PC-3 (cell line): ENCODE data around the gene IGFL2. TPM values are rescaled to one million over a fixed set of nuclear protein-coding genes. Genes with fewer than 3 reads are reported as not detected.
A peak's percentile ranks its signal among the peaks of the same experiment; 100 is the strongest.

Source experiments
- ATAC-seq: fragments of 200-7000 bp; cut with Tn5 transposase; 2 replicates; pipeline ENCODE4 v1.9.1; 2020; ENCODE audit warnings: mild to moderate bottlenecking, moderate library complexity
- BruUV-seq: library from RNA; stranded (reverse); fragments of 400-500 nt; replicated peaks from 2 replicates; lab custom pipeline; 2021; lab: Mats Ljungman, UMichigan
- CTCF ChIA-PET: fragments of 300-600 bp; sonication (Branson Sonifier 250); formaldehyde crosslinking; loops from one replicate; lab custom pipeline; 2022; ENCODE audit warnings: antibody characterized with exemption; lab: Charles Lee
- POLR2A ChIA-PET: fragments of 300-600 bp; sonication (Branson Sonifier 250); formaldehyde crosslinking; loops from one replicate; lab custom pipeline; 2022; ENCODE audit warnings: antibody characterized with exemption; ENCODE audit not compliant: unreplicated experiment; lab: Charles Lee
- DNase-seq: peaks from one replicate; pipeline ENCODE4 v3.0.0-alpha.2; 2015
- H2AFZ ChIP-seq: fragments of 300-600 bp; sonication (generic); 2 replicates; pipeline ENCODE4 v1.6.0; 2016; ENCODE audit warnings: antibody characterized with exemption, low read length
- H3F3A ChIP-seq: fragments of 300-600 bp; sonication (generic); one replicate; pipeline ENCODE4 v1.6.0; 2017; ENCODE audit warnings: antibody characterized with exemption, low read length, control low read depth, mild to moderate bottlenecking; ENCODE audit not compliant: unreplicated experiment
- H3K27ac ChIP-seq: fragments of 300-600 bp; sonication (generic); 2 replicates; pipeline ENCODE4 v1.5.1; 2016; ENCODE audit warnings: mild to moderate bottlenecking, low read length
- H3K27me3 ChIP-seq: fragments of 300-600 bp; sonication (generic); 2 replicates; pipeline ENCODE4 v1.6.1; 2016; ENCODE audit warnings: low read length, mixed read lengths
- H3K36me3 ChIP-seq: fragments of 300-600 bp; sonication (generic); 2 replicates; pipeline ENCODE4 v1.6.1; 2016; ENCODE audit warnings: low read depth, mixed run types, low read length, mixed read lengths
- H3K4me1 ChIP-seq: fragments of 300-600 bp; sonication (generic); 2 replicates; pipeline ENCODE4 v1.5.1; 2016; ENCODE audit warnings: low read length; ENCODE audit not compliant: insufficient read depth
- H3K4me2 ChIP-seq: fragments of 300-600 bp; sonication (generic); 2 replicates; pipeline ENCODE4 v1.6.0; 2016; ENCODE audit warnings: low read length
- H3K4me3 ChIP-seq: fragments of 300-600 bp; sonication (generic); 2 replicates; pipeline ENCODE4 v1.5.1; 2016; ENCODE audit warnings: mild to moderate bottlenecking, low read length, mixed read lengths
- H3K79me2 ChIP-seq: fragments of 300-600 bp; sonication (generic); 2 replicates; pipeline ENCODE4 v1.6.1; 2017; ENCODE audit warnings: low read length, mixed read lengths
- H3K9ac ChIP-seq: fragments of 300-600 bp; sonication (generic); 2 replicates; pipeline ENCODE4 v1.6.0; 2016; ENCODE audit warnings: mild to moderate bottlenecking, low read length
- H3K9me2 ChIP-seq: fragments of 300-600 bp; sonication (generic); replicated peaks from 2 replicates; pipeline ENCODE4 v1.6.1; 2016; ENCODE audit warnings: mixed run types, low read length, mixed read lengths
- H3K9me3 ChIP-seq: fragments of 300-600 bp; sonication (generic); 2 replicates; pipeline ENCODE4 v1.6.1; 2016; ENCODE audit warnings: low read length, mixed read lengths
- H4K20me1 ChIP-seq: fragments of 300-600 bp; sonication (generic); 2 replicates; pipeline ENCODE4 v1.6.1; 2016; ENCODE audit warnings: low read length, mixed read lengths
- CTCF ChIP-seq: fragments of 300-600 bp; sonication (generic); conservative IDR thresholded peaks from 2 replicates; pipeline ENCODE4 v1.5.1; 2017; ENCODE audit warnings: antibody characterized with exemption, low read depth, mild to moderate bottlenecking, low read length
- EZH2 ChIP-seq: fragments of 300-600 bp; sonication (generic); IDR thresholded peaks from one replicate; pipeline ENCODE4 v1.6.1; 2017; ENCODE audit warnings: antibody characterized with exemption, mild to moderate bottlenecking, low read length; ENCODE audit not compliant: unreplicated experiment
- EZH2phosphoT487 ChIP-seq: fragments of 300-600 bp; sonication (generic); IDR thresholded peaks from 2 replicates; pipeline ENCODE4 v1.6.1; 2018; ENCODE audit warnings: mild to moderate bottlenecking, antibody characterized with exemption, low read length, borderline replicate concordance
- intact Hi-C: fragments of 100-400 bp; cut with micrococcal nuclease; formaldehyde crosslinking; loops from 2 replicates; pipeline ENCODE4 v1.9.0; 2023
- total RNA-seq: library from RNA; depleted of rRNA; stranded (reverse); fragments of >200 nt; gene quantifications from 2 replicates; pipeline ENCODE4 v1.2.3, GENCODE V29; 2014

IGFL2 gene
- total RNA-seq, 1 experiment from 2014 or later, result not detected

DNA sequence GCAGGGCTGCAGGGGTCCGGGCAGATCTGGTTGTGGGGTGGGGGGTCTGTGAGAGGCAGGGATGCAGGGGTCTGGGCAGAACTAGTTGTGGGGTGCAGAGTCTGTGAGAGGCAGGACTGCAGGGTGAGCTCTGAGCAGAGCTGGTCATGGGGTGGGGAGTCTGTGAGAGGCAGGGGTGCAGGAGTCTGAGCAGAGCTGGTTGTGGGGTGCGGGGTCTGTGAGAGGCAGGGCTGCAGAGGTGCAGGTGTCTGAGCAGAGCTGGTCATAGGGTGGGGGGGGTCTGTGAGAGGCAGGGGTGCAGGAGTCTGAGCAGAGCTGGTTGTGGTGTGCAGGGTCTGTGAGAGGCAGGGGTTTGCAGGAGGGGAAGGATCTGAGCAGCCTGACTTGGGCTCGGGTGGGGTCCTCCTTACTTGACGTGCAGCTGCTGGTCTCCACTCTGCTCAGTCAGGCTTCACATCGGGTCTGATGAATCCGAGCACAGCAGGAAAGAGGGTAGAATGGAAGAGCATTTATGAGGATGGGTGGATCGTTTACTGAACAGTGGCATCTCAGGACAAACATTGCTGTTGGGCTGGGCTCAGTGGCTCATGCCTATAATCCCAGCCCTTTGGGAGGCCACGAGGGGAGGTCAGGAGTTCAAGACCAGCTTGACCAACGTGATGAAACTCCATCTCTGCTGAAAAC is 31.2 kb downstream of the IGFL2 start:
- no peak for TF ChIP-seq EZH2phosphoT487
- no peak for TF ChIP-seq CTCF
- TF ChIP-seq EZH2, result no peak
- no peak for DNase-seq
- Histone ChIP-seq H3K9me2 (no peaks in the 10 kb centered on the region), H3K27ac (no peak overlapping the region), H3K36me3 (no peaks in the 10 kb centered on the region), H3K27me3 (no peaks in the 10 kb centered on the region), H3K4me2 (no peak overlapping the region), H2AFZ (no peak overlapping the region), H3K4me3 (no peak overlapping the region), H4K20me1 (no peaks in the 10 kb centered on the region), H3F3A (no peaks in the 10 kb centered on the region), H3K9ac (no peak overlapping the region), H3K79me2 (no peaks in the 10 kb centered on the region), H3K4me1 (peaks cover 28% of the 10 kb centered on the region), H3K9me3 (no peaks in the 10 kb centered on the region)
- BruUV-seq, result no TSS peak
- ChIA-PET POLR2A (no interaction called here), CTCF (no interaction called here)
- ATAC-seq, result no peak
- intact Hi-C loops, result no loop called here

- DNase-seq (peak; percentile 82), ATAC-seq (peak; percentile 78)
- ChIA-PET CTCF (interaction anchor here (0.6 kb wide), 1 partner anchor 101 kb away, joined by 3 read pairs; no protein-coding TSS in a partner anchor), POLR2A (no interaction called here)
- intact Hi-C loops, result no loop called here
- no peaks in the 10 kb centered on the region for H3K27me3 ChIP-seq
- H3K4me3 ChIP-seq, result peak overlapping the region; percentile 31; the same call in 1 of the 2 replicates
- H3K36me3 ChIP-seq, result no peaks in the 10 kb centered on the region
- peak overlapping the region; percentile 70 for H3K4me2 ChIP-seq
- 0 out of 2 replicates have a peak overlapping the region, but pooled peaks have one; percentile 11 for H2AFZ ChIP-seq
- H3K4me1 ChIP-seq, result peaks cover 28% of the 10 kb centered on the region
- no TSS peak for BruUV-seq
- H3K79me2 ChIP-seq, result no peaks in the 10 kb centered on the region
- peak overlapping the region; percentile 95 for H3K27ac ChIP-seq
- TF ChIP-seq EZH2phosphoT487 (no peak), EZH2 (no peak), CTCF (no peak)
- H3K9me2 ChIP-seq, result no peaks in the 10 kb centered on the region
- H3K9ac ChIP-seq, result peak overlapping the region; percentile 76
- H4K20me1 ChIP-seq, result no peaks in the 10 kb centered on the region
- no peaks in the 10 kb centered on the region for H3K9me3 ChIP-seq
- H3F3A ChIP-seq, result no peaks in the 10 kb centered on the region
Observed at GRCh38 chr19:46180701-46181387, 32.8 kb downstream of the IGFL2 start.
